LNCaP clone FGC (cell line): ENCODE measurements around the gene NSG2.

Experiments
- DNase-seq: peaks from one replicate; pipeline ENCODE4 v3.0.0-alpha.2; 2011; ENCODE audit warnings: low read depth
- H3K4me3 ChIP-seq: 2 replicates; pipeline ENCODE4 v1.5.1; 2011; ENCODE audit warnings: mild to moderate bottlenecking, low read depth, low read length, control low read depth
- TF ChIP-seq, protein P1 (sequence below): IDR thresholded peaks from 2 replicates; pipeline ENCODE4 v1.5.1; 2012; ENCODE audit warnings: mild to moderate bottlenecking; ENCODE audit not compliant: control insufficient read depth, insufficient read depth; ENCODE audit errors: extremely low read depth

The NSG2 gene

DNA sequence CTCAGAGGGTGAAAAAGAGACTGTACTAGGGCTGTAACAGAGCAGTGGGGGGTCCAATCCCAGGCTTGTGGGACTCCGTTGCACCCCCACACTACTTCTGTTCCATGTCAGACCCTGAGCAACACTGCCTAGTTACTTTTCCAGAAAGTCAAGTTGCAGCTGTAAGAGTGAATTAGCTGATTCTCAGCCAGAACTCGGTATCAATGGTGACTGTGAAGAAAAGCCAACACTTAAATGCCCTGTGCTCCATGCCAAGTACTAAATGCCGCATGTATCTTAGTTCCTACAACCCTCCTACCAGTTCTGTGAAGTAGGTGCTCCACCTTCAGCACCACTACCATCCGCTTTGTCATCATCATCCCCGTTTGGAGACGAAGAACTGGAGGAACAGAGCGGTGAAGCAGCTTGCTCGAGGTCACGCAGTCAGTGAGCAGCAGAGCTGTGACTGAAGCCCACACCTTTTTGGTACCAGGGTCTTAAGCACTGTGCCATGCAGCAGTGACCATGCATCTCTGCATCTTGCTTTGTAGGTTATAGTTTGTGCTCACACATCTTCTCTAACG lies 64.3 kb downstream of the NSG2 start:
- TF ChIP-seq, protein P1, sequence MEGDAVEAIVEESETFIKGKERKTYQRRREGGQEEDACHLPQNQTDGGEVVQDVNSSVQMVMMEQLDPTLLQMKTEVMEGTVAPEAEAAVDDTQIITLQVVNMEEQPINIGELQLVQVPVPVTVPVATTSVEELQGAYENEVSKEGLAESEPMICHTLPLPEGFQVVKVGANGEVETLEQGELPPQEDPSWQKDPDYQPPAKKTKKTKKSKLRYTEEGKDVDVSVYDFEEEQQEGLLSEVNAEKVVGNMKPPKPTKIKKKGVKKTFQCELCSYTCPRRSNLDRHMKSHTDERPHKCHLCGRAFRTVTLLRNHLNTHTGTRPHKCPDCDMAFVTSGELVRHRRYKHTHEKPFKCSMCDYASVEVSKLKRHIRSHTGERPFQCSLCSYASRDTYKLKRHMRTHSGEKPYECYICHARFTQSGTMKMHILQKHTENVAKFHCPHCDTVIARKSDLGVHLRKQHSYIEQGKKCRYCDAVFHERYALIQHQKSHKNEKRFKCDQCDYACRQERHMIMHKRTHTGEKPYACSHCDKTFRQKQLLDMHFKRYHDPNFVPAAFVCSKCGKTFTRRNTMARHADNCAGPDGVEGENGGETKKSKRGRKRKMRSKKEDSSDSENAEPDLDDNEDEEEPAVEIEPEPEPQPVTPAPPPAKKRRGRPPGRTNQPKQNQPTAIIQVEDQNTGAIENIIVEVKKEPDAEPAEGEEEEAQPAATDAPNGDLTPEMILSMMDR = no peak
- no peak overlapping the region for H3K4me3 ChIP-seq
- DNase-seq = no peak

GRCh38 chr5:174110310-174110709 lies 64.8 kb downstream of the NSG2 start:
- TF ChIP-seq, protein P1 = no peak
- DNase-seq = no peak
- H3K4me3 ChIP-seq = no peak overlapping the region

GRCh38 chr5:174111287-174111973 lies 65.9 kb downstream of the NSG2 start:
- TF ChIP-seq, protein P1 = no peak
- DNase-seq = no peak

GRCh38 chr5:174115226-174115625 lies 69.7 kb downstream of the NSG2 start:
- DNase-seq = no peak
- TF ChIP-seq, protein P1 = no peak

More at GRCh38 chr5:174111287-174111973, 65.9 kb downstream of the NSG2 start:
- H3K4me3 ChIP-seq = no peak overlapping the region

DNA sequence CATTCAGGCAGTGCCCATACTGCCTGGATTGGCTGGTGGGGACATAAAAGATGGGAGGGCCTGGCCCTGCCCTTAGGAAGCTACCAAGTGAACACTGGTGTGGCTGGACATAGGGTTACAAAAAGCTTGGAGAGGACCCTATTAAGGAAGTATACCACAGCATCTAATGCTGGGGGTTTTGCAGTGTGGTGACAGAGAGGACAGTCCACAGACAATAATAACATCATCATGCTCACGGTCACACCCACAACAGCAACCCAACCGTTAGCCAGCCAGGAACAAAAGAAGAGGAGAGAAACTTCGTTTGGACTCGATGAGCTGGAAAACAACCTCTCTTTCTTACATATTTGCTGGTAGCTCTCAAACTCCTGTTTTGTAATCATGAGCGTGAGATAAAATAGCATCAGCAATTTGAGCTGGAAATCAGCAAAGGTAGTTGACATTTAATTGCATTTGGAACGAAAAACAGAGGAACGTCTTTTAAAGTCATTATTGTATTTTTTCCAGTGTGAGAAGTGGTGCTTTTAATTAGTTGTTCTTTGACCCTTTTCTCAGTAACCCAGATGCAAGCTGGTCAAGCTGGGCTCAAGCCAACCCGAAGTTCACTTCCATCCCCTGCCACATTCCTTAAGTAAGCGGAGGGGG lies 73.4 kb downstream of the NSG2 start:
- no peak overlapping the region for H3K4me3 ChIP-seq
- TF ChIP-seq, protein P1 = no peak
- DNase-seq = no peak

More at GRCh38 chr5:174115226-174115625, 69.7 kb downstream of the NSG2 start:
- H3K4me3 ChIP-seq = no peak overlapping the region

- H3K4me3 ChIP-seq = no peak overlapping the region
- TF ChIP-seq, protein P1 = no peak
- no peak for DNase-seq
These were observed 74.0 kb downstream of the NSG2 start for GRCh38 chr5:174119468-174119881.
